GM12801 (cell line): ENCODE results near the gene PGLYRP3.

Source experiments
- CTCF ChIP-seq: IDR thresholded peaks from one replicate; pipeline ENCODE4 v1.5.1; 2011; ENCODE audit warnings: control low read depth; ENCODE audit not compliant: insufficient read length; ENCODE audit errors: extremely low read depth

Gene PGLYRP3

GRCh38 chr1:153309441-153309840 lies 3.3 kb downstream of the PGLYRP3 start:
- TF ChIP-seq CTCF, result no peak

- no peak for TF ChIP-seq CTCF
Observed at GRCh38 chr1:153308540-153308939, 4.2 kb downstream of the PGLYRP3 start.

GRCh38 chr1:153307221-153307600 lies 5.5 kb downstream of the PGLYRP3 start:
- TF ChIP-seq CTCF, result no peak

DNA sequence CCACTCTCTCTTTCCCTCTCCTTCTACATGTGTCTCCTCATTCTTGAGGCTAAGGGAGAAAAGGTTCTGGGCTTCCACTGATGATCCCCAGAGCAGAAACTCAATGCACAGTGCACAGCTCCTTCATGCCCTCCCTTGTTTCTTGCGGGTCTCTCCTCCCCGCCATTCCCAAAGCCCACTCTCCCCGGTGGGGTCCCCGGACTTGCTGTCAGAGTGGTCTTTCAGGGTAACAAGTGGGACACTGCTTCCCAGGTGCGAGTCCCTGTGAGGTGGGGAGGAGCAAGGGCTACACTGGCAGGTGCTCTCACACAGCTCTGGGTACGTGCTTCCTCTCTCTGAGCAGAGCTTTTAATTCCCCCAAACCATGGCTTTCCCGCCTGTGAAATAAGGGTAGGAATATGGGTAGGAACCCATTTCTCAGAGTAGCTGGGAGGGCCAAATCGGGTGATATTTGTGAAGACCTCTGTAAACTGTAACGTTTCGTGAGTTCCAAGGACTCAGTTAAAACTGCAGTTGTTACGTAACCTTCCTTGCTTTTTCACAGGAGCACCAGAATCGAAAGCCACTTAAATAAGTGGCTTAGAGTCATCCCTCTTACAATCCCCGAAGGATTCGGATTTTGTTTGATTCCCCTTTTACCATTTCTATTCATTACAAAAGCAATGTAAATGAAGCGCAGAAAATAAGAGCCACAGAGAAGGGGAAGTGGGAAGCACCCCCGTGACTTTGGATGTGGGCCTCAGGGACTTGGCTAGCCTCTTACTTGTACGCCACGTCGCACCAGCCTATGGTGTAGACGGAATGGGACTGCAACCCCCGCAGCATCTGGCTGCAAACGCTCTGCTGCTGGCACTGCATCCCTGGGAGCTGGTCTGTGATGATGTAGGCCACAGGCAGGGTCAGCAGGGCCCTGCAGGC lies 6.2 kb downstream of the PGLYRP3 start:
- no peak for TF ChIP-seq CTCF

DNA sequence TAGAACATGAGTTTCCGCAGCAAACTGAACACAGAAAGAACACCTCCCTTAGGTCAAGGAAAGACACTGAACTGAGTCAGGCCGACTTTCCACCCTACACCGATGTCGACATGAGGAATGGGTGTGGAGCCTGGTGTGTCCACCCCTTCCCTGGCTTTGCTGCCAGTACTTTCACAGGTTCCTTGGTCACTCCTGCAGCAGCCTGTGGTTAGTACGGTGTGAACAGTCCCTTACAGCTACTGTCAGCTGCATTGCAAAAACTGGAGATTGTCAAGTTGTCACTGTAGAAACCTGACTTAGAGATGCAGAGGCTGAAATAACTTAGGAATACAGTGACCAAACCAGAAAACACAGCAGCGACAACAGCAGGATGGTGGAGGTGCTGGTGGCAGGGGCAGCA lies 7.1 kb downstream of the PGLYRP3 start:
- TF ChIP-seq CTCF, result no peak

- TF ChIP-seq CTCF, result no peak
Observed at GRCh38 chr1:153302308-153302707, 10.4 kb downstream of the PGLYRP3 start.

GRCh38 chr1:153293851-153294250 lies 18.9 kb downstream of the PGLYRP3 start:
- TF ChIP-seq CTCF, result no peak
